Measurements from ENCODE around the gene SLC37A1.
"Not testable (repeated sequence)": the region's sequence is repeated elsewhere in the genome, so short reads cannot be mapped to it uniquely, and the experiment has no call there.

The SLC37A1 gene

DNA sequence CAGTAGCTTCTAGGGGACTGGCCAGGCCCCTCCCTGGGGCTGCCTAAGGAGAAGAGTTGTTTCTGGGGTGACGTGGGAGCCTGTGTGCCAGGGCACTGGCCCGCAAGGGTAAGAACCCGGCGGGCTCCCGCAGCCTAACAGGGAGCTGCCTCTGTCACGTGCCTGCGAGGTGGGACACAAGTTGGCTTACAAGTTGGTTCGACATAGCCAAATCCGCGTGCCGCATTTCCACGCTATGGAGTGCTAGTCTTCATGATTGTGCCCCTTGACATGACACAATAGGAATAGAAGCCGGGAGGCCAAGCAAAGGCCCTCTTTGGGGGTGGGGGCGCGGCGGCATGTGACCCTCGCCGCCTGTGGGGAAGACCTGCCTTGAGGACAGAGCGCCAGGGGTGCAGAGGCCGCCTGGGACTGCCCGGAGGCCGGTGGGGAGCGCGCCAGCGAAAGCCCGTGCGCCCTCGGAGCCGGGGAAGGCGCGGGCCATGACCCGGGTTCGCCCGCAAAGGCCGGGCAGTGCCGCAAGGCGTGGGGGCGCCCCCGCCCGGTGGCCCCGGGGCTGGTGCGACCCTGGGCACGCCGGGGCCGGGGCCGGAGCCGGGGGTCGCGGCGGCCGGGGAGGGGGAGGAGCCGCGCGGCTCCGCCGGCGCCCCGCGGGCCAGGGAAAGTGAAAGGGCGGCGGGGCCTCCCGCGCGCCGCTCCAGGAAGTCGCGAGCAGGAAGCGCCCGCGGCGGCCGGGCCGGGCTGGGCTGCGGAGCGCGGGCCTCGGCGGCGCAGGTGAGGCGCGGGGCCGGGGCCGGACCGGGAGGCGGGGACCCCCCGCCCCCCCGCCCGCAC, at the start of gene SLC37A1:
TSS of gene SLC37A1 (plus strand) at position 702 of the 834 bp plus-strand sequence. CDS start 4,603 bp downstream, outside the sequence.
- DNase-seq (ENCODE audit: low read depth) = no peak

DNA sequence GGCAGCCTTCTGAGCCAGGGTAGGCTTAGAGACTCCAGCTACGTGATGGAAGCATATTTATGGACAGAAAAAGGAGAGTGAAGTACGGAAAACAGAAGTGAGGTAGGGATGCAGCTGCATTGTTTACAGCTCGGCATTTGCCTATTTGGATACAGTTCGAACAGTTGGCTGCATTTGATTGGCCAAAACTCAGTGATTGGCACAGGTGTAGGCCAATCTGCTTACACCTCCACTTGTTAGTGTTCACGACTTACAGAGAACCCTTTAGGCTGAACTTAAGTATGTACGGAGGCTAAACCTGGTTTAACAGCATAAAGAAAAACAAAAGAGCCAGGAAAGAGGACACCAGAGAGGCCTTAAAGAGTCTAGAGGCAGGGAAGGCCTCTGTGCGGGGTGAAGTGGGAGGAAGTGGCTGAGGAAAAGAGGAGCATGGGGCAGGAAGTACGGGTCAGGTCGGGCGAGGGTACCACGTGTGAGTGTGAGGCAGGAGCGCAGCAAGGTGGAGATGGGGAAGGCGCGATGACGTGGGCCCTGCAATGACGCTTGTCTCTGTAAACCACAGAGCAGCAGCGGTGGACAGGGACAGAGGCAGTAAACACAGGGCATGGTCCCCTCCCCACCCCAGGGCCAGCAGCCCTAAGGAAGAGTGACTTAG, 49.7 kb upstream of the SLC37A1 start:
- peak; percentile 49 for DNase-seq (ENCODE audit: low read depth)

DNA sequence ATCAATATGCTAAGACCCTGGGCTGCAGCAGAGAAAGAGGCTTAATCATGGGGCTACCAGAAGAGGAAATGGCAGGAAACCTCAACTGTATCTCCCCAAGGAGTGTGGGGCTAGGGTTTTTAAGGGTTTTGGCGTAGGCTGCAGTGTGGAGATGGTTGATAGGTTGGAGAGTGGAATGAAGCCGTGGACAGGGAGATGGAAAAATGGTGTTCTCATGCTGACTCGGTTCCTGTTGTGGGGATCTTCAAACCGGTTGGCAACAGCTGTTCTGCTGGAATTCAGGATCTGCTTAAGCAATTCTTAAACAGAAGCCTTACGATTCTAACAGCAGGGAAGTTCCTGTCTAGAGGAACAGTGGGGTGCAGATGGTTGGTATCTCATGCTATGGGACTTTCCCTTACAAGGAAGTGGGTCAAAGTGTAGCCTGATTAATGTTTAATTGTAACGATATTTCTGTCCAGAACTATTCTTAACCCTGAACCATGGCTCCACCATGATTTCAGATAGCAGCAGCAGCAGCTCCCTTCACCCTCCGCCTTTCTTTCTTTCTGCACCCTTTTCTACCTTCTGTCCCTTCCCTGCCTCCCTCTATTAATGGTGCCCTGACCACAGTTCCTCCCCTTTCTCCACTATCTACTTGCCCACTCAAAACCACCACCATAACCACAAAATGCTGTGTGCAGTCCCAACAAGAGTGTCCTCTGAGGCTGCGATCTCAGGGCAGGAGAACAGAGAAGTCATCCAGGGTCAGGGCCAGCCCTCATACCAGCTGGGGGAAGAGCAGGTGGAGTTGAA, 48.4 kb upstream of the SLC37A1 start:
- DNase-seq (ENCODE audit: low read depth) = no peak

DNA sequence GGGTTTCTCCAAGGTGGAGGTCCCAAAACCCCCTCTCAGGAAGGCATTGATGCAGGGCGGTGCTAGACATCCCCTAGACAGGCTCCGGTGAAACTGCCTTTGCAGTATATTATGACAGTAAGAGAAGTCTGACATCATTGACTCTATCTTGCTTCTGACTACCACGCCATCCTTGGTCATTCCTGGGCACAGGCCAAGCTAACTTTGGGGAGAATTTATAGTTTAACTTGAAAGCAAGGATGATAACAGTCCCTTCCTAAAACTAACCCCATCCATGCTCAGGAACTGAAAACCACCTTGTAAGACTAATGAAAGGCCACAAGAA, 47.9 kb upstream of the SLC37A1 start:
- no peak for DNase-seq (ENCODE audit: low read depth)

DNA sequence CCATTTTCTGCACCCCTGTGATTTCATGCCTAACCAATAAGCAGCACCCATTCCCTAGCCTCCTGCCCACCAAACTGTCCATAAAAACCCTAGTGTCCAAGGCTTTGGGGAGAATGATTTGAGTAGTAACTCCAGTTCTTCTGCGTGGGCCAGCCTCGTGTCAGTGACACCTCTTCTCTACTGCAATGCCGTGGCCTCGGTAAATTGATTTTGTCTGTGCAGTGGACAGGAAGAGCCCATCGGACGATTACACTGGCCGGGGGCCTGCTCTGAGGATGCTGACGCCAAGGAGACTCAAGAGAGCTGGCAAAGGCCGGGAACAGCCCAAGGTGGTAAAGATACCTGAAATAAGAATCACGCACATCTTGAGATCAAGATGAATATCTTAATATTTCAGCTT, 47.0 kb upstream of the SLC37A1 start:
- DNase-seq (ENCODE audit: low read depth) = no peak

DNA sequence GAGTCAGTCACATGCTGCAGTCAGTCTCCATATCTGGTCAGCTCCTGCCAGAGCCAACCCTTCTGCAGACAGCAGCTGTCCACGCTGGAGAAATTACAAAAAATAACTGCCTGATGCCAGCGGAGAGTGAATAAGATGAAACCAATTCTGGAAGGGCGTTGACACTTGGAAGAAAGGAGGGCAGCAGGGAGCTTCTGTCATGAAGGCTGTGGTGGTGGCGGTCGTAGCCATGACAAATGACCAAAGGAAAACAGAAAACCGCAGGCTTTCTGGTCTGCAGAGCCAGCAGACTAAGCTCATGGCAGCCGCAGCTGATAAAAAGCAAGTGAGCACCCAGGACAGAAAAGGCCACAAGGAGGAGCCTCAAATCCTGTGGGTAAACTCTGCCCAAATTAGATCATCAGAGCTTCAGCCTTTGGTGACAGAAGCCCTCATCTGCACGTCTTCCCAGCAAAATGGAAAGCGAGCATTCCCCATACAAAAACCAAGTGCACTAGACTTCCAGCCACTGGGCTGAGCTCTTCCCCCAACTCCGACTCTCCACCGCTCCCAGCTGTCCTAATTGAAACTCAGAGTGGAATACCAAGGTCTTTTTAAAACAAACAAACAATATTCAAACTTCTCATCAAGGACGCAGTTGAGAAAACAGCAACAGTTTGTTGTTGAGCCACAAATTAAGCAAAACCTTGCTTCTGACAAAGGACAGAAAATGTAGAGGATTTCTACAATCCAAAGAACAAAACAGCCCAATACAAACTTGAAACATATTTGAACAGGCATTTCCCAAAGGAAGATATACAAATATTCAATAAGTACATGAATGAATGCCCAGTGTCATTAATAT, 46.3 kb upstream of the SLC37A1 start:
- DNase-seq (ENCODE audit: low read depth) = no peak

DNA sequence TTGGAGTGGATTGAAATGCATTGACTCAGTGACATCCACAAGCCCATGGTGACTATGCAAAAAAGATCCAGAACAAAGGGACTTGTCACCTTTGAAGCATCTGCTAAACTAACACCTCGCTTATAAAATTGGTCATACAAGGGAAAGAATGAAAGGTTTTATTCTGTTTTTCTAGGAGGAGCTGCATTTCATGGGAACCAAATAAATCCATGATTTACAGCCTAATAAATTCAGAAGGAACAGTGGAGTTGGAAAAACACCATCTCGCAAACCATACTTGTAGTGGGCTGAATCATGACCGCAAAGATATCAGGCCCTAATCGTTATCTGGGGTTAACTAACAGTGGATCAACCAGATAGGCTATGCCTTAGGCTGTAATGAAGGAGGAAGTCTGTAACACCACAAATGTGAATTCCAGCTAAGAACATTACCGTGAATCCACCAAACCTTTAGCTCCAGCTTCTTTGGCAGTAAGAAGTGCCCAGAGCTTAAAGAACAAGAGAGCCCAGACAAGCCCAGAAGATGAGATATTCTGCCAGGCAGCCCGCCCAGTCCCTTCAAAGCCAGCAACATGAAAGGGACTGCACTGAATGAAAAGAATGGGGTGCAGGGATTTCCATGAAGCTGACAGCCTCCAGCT, 45.0 kb upstream of the SLC37A1 start:
- no peak for DNase-seq (ENCODE audit: low read depth)

DNA sequence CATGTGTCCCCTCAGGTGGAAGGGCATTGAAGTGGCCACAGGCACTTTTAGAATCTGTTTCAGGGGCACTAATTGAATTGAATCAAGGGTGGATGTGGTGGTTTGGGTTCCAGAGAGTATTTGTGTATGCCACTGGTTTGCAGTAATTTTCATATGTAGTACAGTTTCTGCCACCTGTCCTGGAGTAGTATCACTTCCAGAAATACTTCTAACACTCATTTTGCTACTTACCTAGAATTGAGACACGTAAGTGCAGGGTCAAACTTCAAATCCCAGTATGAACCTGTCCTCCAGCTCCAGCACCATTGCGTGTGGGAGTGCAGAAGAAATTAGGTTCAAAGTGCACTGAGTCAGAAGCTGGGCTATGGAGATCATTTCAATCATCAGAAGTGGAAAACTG, 44.4 kb upstream of the SLC37A1 start:
- DNase-seq (ENCODE audit: low read depth) = no peak

DNA sequence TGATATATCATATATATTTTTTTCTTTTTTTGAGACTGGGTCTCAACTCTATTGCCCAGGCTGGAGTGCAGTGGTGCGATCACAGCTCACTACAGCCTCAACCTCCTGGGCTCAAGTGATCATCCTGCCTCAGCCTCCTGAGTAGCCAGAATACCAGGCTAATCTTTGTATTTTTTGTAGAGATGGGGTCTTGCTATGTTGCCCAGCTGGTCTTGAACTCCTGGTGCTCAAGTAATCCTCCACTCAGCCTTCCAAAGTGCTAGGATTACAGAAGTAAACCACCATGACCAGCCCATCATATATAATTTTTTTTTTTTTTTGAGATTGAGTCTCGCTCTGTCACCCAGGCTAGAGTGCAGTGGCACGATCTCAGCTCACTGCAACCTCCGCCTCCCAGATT, 43.9 kb upstream of the SLC37A1 start:
- not testable (repeated sequence) for DNase-seq (ENCODE audit: low read depth)

DNA sequence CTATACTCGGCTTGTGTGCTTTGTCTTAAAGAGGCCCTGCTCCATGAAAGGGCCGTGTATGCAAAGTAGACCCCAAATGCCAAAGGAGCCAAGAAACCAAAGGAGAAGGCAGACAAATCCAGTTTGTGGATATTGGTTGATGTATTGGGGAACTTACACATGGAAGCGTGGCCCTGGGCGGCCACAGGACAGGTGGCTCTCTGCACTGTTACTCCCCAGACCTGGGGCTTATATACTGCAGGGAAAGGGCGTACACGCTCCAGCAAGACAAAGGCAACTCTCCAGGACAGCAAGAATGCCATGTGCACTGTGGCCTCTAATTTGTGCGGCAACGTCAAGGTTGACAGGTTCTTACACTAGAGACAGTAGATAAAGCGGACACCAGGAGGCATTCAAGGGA, 42.4 kb upstream of the SLC37A1 start:
- no peak for DNase-seq (ENCODE audit: low read depth)

DNA sequence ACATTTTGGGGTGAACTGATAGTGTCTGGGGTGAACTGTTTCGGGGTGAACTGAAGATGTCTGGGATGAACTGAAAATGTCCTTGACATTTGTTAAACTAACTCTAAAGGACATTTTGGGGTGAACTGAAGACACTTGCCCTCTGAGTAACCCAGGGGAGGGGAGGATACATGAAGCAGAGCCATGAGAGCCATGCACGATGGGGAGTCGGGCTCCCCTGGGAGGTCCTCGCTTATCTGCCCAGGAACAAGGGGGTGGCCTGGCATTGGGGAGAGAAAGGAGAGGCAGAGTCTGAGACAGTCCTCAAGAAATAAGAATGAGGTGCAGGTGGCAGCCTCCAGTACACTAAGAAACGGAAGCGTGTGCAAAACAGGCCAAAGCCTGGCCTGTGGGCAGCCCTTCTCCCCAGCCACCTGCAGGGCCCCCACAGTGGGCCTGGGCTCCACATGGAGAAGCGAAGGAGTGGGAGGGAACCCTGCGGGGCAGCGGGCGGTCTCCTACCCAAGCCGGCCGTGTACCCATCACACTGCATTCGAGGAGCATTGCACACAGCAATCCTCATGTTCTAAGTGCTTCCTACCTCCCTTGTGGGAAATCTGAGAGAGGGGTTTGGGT, 41.8 kb upstream of the SLC37A1 start:
- no peak for DNase-seq (ENCODE audit: low read depth)

DNA sequence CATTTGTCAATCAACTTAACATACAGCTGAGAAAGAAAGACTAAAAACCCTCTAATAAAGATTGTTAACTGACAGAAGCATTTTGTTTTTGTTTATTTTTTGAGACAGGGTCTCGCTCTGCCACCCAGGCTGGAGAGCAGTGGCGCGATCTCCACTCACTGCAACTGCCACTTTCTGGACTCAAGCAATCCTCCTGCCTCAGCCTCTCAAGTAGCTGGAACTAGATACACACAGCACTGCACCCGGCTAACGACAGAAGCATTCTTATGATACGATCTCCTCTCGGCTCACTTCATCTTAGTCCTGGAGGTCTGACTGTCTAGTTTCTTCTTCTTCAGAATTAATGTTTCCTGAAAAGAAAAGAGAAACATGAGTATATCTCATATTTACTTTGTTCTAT, 41.1 kb upstream of the SLC37A1 start:
- no peak for DNase-seq (ENCODE audit: low read depth)

DNA sequence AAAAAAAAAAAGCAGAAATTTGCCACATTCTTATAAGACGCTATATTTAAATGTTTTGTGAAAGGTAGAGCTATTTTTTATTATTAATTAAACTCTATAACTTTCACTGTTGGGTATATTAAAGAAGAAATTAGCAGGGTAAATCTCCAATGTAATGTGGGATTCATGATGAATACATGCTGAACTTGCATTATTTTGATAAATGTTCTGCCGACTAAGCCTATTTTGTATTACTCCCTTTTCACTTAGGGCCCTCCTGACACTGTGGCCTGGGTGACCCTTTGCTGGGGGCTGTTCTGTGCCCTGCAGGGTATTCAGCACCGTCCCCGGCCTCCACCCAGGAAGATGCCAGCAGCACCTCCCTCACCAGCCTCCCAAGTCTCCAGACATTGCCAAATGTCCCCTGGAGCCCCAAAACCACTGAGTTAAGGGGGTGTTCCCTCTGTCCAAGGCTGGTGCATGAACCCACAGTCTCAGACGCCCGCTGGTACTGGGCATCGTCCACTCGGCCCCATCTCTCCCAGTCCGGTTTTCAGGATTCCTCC, 40.1 kb upstream of the SLC37A1 start:
- no peak for DNase-seq (ENCODE audit: low read depth)

DNA sequence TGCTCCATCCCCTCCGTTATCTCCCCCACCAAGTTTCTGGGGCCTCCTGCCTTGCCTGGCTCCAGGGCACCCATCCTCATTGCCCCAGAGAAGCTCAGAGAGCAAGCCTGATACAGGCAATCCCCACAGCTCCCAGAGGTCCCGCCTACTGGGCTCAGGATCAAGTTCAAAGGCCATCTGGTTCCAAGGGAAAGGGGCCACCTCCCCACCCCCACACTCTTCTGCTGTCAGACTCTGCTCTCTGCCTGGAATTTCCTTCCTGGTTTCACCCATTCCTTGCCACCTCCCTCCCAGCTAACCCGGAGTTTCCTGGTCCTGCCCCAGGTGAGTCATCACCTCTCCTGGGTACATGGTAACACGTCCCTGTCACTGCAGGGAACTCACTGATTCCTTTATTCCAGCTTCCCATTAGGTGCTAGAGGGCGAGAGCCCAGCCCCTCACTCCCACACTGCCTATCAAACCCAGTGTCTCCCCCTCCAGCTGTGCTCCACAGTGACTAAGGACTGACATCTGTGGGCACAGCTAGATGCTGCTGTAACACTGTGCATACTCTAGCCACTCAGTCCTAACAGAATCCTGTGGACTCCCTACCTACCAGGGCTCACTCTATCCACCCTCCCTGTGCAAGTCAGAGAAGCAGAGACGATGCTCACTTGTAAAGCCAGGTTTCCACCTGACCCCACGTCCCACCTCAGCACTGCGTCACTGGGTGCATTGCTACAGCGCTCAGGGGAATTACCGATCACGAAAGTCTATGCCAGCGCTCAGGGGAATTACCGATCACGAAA, 39.4 kb upstream of the SLC37A1 start:
- DNase-seq (ENCODE audit: low read depth) = no peak

DNA sequence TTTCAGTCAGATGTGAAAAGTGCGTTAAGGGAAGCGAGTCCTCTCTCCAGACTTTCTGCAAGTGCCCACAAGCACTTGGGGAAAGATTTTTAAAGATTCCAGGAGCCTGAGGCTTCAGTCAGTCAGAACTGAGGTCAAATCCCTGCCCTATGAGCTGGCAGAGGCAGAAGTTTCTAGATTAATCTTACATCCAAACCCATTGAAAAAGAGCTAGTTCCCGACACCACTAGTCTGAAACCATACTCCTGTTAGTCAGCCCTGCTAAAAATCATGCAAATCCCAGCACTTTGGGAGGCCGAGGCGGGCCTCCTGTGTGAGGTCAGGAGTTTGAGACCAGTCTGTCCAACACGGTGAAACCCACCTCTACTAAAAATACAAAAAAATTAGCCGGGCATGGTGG, 38.6 kb upstream of the SLC37A1 start:
- DNase-seq (ENCODE audit: low read depth) = no peak

DNA sequence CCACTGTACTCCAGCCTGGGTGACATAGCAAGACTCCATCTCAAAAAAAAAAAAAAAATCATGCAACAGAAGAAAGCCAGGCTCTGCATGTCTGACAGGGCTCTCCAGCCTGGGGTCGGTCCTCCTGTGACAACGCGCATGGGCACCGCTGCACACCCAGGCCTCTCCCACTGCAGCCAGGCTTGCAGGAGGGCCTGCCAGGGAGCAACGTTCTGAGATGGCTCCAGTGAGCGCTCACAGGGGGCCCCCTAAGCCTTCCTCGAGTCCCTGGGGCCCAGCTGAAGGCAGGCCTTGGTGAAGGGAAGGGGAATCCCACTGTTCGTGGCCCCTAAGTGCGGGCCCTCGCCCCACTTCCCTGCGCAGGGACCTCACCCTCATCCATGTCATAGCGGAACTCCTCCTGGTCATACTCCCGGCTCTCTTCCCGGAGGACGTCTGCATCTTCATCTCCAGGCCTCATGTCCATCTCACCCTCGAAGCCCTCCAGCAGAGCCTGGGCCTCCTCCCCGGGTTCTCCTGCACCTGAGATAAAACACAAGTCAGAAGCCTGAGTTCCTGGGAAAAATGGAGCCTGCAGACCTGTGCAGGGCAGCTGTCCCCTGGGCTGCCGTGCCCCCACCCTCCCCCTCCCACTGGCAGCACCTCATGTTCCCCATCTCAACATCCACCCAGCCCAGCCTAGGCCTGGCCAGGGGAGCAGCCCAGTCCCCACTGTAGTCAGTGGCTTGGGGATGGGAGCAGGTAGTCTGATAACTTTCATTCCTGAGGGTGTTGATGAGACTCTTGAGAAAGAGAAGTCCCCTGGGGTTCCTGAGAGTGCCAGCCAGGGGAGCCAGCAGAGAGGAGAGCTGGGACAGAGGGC, 37.9 kb upstream of the SLC37A1 start:
- DNase-seq (ENCODE audit: low read depth) = no peak

DNA sequence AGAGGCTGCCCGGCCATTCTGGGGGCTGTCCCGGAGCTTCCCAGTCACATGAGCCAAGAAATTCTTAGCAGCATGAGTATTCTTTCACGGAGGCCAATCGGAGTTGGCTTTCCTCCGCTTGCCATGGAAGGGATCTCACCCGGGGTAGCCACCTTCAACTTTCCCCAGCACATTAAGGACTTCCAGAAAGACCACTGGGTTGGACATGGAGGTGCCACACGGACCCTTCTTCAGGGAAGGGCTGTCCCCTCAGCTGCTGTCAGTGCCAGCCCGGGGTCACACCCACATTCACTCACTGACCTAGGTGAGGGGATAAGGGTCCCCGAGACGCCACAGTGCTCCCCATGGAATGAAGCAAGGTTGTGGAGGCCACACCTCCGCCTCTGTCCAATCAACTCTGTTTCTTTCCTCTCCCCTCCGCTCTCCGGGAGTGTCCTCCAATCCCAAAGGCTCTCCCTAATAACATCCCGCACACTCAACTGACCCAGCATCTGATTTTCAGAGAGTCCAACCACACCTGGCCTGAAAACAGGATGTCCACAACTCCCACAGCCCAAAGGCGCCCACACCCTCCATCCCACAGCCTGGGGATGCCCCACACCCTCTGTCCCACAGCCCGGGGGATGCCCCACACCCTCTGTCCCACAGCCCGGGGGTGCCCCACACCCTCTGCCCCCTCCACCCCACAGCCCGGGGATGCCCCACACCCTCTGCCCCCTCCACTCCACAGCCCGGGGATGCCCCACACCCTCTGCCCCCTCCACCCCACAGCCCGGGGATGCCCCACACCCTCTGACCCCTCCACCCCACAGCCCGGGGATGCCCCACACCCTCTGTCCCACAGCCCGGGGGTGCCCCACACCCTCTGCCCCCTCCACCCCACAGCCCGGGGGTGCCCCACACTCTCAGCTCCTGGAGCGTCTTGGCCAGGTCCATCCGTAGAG, 37.0 kb upstream of the SLC37A1 start:
- no peak for DNase-seq (ENCODE audit: low read depth)

DNA sequence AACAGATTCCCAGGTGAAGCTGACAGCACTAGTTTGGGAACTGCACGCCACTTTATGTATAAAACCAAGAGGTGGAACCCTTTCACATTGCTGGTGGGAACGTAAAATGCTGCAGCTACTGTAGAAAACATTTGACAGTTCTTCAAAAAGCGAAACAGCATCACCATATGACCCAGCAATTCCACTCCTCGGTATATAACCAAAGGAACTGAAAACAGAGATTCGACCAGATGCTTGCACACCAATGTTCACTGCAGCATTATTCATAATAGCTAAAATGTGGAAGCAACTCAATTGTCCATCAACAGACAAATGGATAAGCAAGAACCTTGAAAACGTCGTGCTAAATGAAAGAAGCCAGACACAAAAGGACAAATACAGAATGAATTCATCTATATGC, 35.1 kb upstream of the SLC37A1 start:
- DNase-seq (ENCODE audit: low read depth) = no peak
